Measurements from ENCODE around the gene UMODL1. TPM values are rescaled to one million over a fixed set of nuclear protein-coding genes. Genes with fewer than 3 reads are reported as not detected.

The UMODL1 gene
- total RNA-seq, 1 donor from 2014 or later: not detected

GRCh38 chr21:42124081-42124480, 53.0 kb downstream of the UMODL1 start:
- Mint-ChIP-seq H3K27ac (ENCODE audit: unreplicated experiment) (no peak overlapping the region), H3K27me3 (ENCODE audit: unreplicated experiment) (peaks cover 11% of the 10 kb centered on the region), H3K36me3 (ENCODE audit: low read depth, unreplicated experiment) (peaks cover 3% of the 10 kb centered on the region), H3K4me1 (ENCODE audit: unreplicated experiment) (peaks cover 29% of the 10 kb centered on the region), H3K4me3 (ENCODE audit: unreplicated experiment) (no peak overlapping the region), H3K9me3 (ENCODE audit: unreplicated experiment) (no peaks in the 10 kb centered on the region)
- no peak for TF ChIP-seq CTCF (IDR thresholded peaks at IDR 0.05; ENCODE audit: unreplicated experiment)
- no peak for DNase-seq (ENCODE audit: low spot score)

GRCh38 chr21:42124826-42125570, 53.9 kb downstream of the UMODL1 start:
- Mint-ChIP-seq H3K4me3 (ENCODE audit: unreplicated experiment) (no peak overlapping the region), H3K36me3 (ENCODE audit: low read depth, unreplicated experiment) (peaks cover 3% of the 10 kb centered on the region), H3K27me3 (ENCODE audit: unreplicated experiment) (peaks cover 11% of the 10 kb centered on the region), H3K27ac (ENCODE audit: unreplicated experiment) (no peak overlapping the region), H3K4me1 (ENCODE audit: unreplicated experiment) (peaks cover 29% of the 10 kb centered on the region), H3K9me3 (ENCODE audit: unreplicated experiment) (no peaks in the 10 kb centered on the region)
- TF ChIP-seq CTCF (IDR thresholded peaks at IDR 0.05; ENCODE audit: unreplicated experiment): no peak
- DNase-seq (ENCODE audit: low spot score): no peak

- no peak overlapping the region for H3K27ac Mint-ChIP-seq (ENCODE audit: unreplicated experiment)
- H3K4me3 Mint-ChIP-seq (ENCODE audit: unreplicated experiment): no peak overlapping the region
- H3K27me3 Mint-ChIP-seq (ENCODE audit: unreplicated experiment): peaks cover 11% of the 10 kb centered on the region
- DNase-seq (ENCODE audit: low spot score): no peak
- H3K4me1 Mint-ChIP-seq (ENCODE audit: unreplicated experiment): peaks cover 26% of the 10 kb centered on the region
- TF ChIP-seq CTCF (IDR thresholded peaks at IDR 0.05; ENCODE audit: unreplicated experiment): peak; percentile 13
- H3K9me3 Mint-ChIP-seq (ENCODE audit: unreplicated experiment): no peaks in the 10 kb centered on the region
- H3K36me3 Mint-ChIP-seq (ENCODE audit: low read depth, unreplicated experiment): peaks cover 3% of the 10 kb centered on the region
These were observed 54.7 kb downstream of the UMODL1 start for GRCh38 chr21:42125571-42126544.

- Mint-ChIP-seq H3K4me3 (ENCODE audit: unreplicated experiment) (no peak overlapping the region), H3K9me3 (ENCODE audit: unreplicated experiment) (no peaks in the 10 kb centered on the region), H3K36me3 (ENCODE audit: low read depth, unreplicated experiment) (peaks cover 3% of the 10 kb centered on the region), H3K27me3 (ENCODE audit: unreplicated experiment) (peaks cover 6% of the 10 kb centered on the region), H3K4me1 (ENCODE audit: unreplicated experiment) (peaks cover 19% of the 10 kb centered on the region), H3K27ac (ENCODE audit: unreplicated experiment) (no peak overlapping the region)
- TF ChIP-seq CTCF (IDR thresholded peaks at IDR 0.05; ENCODE audit: unreplicated experiment): no peak
- DNase-seq (ENCODE audit: low spot score): no peak
These were observed 56.3 kb downstream of the UMODL1 start for GRCh38 chr21:42127164-42128150.

Measured in endothelial cell (in vitro differentiated cells).